HG02840 (cell line): ENCODE data around the gene MMP25.

Source experiments
- ATAC-seq: cut with Tn5 transposase; IDR thresholded peaks from one replicate; pipeline ENCODE4 v1.9.1; 2021; ENCODE audit warnings: mild to moderate bottlenecking, moderate library complexity, moderate number of reproducible peaks; ENCODE audit not compliant: unreplicated experiment, low FRiP score

MMP25 gene

DNA sequence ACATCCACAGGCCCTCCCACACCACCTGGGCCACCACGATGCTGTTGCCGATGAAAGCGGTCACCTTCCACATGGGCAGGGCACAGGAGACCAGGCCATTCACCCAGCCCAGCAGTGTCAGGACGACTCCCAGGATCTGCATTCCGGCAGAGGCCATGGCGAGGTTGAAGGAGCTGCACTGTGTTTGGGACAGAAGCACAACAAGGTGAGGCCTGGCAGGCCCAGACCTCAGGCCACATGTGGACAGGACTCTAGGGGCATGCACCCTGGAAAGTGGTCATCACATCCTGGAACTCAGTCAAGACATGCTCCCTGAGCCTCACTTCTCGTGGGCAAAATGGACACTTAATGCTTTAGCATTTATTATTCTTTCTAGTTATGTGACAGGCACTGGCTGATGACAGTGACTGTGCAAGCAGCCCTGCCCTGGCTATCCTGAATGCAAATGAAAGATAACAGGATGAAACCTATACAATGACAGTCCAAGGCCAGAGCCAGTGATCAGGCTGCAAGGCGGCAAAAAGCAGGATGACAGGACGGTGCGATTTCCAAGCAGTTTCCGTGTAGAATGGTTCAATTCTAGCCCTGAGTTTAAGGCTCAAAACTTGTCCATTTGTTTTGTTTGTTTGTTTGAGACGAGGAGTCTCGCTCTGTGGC lies 30.4 kb upstream of the MMP25 start:
- no peak for ATAC-seq

DNA sequence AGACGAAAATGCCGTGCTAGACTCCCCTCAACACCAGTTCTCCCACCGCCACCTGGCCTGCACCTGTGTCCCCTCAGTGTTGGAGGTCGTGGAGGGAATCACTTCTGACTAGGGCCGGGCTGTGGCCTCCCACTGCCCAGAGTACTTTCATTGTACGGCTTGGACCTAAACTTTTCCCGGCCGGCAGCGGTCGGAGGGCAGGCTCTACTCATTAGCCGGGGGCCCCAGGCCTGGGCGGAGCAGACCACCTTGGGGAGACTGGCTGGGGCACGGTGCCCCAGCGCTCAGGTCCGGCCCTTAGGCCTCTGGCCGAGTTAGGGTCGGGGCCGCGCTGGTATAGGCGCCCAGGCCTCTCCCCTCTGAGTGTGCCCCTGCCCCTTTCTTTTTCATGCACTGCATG lies 29.0 kb upstream of the MMP25 start:
- no peak for ATAC-seq

DNA sequence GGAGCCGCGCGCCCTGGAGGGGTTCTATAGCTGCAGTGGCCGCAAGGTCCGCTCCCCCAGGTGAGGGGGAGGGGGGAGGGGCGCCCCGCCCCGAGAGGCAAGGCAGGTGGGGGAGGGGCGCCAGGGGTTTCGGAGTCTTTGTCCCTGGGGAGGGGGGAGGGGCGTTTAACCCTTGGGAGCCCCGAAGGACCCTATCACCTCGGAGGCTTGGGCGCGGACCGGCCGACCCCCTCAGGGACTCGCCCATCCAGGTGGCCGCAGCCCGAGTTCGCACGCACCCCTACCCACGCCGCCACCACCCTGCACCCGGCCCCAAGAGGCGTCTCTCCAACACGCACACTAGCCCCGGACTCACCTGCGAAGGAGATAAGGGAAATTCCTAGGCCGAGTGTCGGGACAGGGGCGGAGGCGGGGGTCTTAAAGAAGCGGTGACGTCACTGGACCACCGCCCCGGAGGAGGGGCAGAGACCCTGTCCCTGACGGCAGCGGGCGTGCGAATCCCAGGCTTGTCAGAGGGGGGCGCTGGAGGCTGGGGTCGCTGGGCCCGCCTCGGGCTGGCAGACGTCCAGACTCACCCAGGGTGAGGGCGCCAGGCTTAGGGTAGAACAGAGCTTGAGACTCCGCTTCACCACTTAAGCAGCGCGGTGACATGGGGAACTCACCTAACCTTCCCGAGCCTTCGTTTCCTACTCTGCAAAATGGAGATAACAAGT lies 28.4 kb upstream of the MMP25 start, which contains the start of gene CLDN6:
Gene CLDN6, minus strand, starts transcription at position 390 of the 713 bp plus-strand sequence. CDS start 2,162 bp downstream, outside the sequence.
- ATAC-seq: no peak

DNA sequence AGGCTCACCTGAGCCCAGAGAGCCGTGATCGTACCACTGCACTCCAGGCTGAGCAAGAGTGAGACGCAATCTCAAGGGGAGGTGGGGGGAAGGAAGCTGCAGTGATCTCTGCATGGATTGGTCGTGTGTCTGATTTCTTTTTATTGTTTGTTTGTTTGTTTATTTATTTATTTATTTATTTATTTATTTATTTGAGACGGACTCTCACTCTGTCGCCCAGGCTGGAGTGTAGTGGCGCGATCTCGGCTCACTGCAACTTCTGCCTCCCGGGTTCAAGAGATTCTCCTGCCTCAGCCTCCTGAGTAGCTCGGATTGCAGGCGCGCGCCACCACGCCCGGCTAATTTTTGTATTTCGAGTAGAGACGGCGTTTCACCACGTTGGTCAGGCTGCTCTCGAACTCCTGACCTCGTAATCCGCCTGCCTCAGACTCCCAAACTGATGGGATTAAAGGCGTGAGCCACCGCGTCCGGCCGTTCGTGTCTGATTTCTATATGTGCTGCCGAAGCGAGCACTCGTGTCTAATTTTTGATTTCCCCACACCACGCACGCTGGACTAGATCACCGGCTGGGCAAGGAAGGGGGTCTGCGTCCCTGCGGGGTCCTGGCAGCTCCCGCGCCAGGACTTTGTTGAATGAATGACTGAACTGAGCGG lies 26.6 kb upstream of the MMP25 start:
- ATAC-seq: no peak

DNA sequence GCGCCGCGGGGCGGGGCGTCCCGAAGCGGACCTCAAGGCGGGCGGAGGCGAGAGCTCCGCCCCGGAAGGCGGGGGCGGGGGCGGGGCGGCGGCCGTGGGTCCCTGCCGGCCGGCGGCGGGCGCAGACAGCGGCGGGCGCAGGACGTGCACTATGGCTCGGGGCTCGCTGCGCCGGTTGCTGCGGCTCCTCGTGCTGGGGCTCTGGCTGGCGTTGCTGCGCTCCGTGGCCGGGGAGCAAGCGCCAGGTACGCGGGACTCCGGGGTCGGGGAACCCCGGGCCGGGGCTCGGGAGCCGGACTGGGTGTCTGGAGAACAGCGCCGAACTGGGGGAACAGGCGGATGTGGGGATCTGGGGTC lies 26.1 kb upstream of the MMP25 start, which contains the start of gene TNFRSF12A:
Gene TNFRSF12A, plus strand, starts transcription at position 122 of the 357 bp plus-strand sequence. Its CDS starts 30 bp downstream, at position 152.
- ATAC-seq: no peak

DNA sequence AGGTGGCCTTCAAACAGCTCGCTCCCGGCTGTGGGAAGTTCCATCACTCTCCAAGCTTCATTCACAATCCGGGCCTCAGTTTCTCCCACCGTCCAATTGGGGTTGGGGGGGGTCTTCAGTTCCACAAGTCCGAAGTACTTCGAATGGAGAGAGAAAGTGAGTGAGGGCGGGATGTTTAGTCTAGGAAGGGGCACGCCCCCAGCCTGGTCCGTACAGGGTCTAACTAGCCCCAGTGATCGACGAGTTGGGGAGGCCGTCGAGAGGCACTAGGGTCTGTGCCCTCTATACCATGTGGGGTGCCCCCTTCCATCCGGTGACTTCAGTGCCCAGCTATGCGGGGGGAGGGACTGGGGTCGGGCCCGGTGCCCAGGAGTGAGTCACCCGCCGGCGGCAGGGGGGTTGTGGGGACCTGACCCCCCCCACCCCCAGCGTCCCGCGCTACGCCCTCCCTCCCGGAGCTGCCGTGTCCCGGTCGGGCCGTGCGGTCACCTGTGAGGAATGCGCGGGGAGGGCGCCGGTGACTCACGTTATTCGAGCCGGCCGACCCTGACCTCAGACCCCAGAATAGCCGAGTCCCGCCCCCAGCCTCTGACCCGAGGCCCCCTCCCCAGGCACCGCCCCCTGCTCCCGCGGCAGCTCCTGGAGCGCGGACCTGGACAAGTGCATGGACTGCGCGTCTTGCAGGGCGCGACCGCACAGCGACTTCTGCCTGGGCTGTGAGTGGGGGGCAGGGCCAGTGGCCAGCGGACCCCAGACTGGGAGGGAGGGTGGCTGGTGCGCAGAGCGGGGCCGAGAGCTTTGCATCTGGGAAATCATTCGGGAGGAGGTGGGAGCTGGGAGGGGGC lies 25.5 kb upstream of the MMP25 start:
- ATAC-seq: no peak

DNA sequence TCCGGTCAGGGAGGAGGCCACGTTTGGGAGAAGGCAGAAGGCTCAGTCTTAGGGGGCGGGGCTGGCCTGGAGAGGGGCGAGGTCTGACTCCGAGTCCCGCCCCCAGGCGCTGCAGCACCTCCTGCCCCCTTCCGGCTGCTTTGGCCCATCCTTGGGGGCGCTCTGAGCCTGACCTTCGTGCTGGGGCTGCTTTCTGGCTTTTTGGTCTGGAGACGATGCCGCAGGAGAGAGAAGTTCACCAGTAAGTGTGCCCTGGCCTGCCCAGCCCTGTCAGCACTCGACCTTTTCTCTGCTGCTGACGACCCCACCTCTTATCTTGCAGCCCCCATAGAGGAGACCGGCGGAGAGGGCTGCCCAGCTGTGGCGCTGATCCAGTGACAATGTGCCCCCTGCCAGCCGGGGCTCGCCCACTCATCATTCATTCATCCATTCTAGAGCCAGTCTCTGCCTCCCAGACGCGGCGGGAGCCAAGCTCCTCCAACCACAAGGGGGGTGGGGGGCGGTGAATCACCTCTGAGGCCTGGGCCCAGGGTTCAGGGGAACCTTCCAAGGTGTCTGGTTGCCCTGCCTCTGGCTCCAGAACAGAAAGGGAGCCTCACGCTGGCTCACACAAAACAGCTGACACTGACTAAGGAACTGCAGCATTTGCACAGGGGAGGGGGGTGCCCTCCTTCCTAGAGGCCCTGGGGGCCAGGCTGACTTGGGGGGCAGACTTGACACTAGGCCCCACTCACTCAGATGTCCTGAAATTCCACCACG lies 24.7 kb upstream of the MMP25 start:
- no peak for ATAC-seq

DNA sequence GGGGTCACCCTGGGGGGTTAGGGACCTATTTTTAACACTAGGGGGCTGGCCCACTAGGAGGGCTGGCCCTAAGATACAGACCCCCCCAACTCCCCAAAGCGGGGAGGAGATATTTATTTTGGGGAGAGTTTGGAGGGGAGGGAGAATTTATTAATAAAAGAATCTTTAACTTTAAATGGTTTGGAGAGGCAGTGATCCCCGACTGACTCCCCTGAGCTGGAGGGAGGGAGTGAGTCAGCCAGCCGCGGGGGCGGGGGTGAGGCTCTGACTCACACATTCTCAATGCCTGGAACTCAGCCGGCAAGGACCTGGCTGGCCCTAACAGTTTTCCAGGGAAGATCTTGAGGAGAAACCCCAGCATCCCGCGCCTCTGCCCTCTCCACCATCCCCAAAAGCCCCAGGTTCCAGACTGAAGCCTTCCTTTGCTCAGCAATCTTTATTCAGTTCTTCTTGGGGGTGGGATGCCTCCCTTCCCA lies 24.1 kb upstream of the MMP25 start:
- no peak for ATAC-seq

DNA sequence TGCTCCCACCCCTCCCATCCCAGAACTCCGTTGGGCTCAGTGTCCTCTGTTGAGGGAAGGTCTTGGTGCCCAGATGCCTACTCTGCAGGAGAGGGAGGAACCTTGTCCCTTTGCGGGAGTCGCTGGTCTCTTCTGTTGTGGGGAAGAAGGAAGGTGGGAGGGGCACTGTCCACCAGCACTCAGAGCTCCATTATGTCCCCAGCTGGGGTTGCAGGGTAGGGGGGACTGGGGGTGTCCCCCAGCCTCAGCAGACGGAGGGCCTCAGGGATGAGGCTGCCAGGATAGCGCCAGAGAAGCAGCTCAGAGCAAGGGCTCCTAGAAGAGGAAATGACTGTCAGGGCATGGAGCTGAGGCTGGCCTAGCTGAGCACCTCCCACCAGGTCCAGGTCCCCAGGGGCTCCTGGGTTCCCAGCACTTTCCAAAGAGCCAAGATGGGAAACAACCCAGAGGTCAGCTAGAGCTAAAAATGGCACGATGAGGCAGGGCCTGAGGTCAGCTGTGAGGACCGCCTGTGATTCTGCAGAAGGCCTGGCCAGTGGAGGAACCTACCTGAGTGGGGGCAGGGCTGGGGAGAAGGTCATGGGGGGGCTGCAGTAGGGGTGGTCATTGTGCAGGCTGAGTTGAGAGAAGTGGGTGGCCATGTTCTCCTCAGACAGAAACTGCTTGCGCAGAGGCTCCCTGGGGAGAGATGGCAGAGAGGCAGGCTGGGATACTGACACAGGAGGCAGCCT lies 23.5 kb upstream of the MMP25 start:
- ATAC-seq: no peak

DNA sequence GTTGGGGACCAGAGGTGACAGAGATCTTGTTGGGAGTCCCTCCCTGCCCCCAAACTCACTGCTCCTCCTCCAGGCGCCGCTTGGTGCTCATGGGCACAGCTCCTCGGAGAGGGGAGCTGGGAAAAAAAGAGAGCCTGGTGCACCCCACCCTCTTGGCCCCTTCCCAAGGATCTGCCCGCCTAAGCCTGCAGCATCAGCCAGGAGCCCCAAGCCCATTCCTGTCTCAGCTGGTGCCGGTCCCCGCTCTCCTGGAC lies 23.0 kb upstream of the MMP25 start:
- ATAC-seq: no peak

DNA sequence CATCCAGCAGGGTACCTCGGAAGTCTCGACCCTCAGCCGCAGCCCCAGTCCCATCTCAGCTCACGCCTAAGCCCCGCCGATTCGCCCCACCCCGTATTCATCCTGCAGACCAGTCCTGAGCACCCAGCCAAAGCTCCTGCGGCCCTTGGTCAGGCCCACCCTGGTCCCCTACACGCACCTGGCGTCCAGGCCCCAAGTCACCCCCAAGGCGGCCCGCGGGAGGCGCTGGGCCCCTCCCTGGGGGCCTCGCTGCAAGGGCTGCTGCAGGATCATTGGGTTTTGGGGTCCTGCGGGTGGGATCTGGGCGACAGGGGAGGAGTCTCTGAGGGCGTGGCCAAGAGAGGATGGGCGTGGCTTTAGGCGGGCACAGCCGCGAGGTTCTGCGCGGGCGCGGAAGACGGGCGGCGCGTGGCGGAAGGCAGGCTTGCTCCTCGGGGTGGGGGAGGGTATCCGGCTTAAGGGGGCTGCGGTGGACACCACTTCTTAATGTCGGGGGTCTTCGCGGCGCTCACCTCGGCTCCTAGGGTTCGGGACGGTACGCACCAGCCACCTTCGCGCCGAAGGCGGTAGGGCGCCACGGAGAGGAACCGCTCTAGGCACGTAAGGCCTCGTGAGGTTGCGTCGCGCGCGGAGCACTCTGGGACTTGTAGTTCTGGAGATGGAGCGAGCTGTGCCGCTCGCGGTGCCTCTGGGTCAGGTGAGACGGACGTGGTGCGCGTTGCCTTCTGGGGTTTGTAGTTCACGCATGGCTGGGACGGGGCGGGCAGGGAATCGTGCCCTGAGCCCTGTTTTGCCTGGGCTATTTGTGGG lies 22.5 kb upstream of the MMP25 start, which contains the start of the genes HCFC1R1 and THOC6:
Gene HCFC1R1, minus strand, starts transcription at position 274 of the 810 bp plus-strand sequence. Its CDS starts 1 bp downstream, at position 273.
Gene THOC6, plus strand, starts transcription at position 367 of the 810 bp plus-strand sequence. Its CDS starts 292 bp downstream, at position 659.
- peak; percentile 63 for ATAC-seq

DNA sequence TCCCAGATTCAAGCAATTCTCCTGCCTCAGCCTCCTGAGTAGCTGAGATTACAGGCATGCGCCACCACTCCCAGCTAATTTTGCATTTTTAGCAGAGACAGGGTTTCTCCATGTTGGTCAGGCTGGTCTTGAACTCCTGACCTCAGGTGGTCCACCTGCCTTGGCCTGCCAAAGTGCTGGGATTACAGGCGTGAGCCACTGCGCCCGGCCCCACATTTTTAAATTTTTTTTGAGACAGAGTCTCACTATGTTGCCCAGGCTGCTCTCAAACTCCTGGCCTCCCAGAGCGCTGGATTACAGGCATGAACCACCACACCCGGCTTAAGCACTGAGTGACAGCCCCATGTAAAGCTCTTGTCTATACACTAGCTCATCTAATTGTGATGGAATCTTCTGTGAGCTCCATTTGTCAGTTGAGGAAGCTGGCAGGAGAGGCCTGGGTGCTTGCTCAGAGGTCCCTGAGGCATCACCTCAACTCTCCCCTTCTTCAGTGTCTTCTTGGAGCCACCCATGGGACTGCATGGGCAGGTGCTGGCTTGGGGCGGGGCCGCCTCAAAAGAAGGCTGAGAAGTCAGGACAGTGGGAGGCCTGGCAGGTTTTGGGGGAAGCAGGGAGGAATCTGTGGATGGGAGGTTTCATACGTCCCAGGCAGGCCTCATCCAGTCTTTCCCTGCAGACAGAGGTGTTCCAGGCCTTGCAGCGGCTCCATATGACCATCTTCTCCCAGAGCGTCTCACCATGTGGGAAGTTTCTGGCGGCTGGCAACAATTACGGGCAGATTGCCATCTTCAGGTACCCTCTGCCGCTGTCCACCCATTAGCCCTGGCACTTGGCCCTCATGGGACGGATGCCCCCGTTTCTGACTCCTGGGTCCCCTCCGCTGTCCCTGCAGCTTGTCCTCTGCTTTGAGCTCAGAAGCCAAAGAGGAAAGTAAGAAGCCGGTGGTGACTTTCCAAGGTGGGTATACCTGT lies 21.0 kb upstream of the MMP25 start:
- no peak for ATAC-seq

DNA sequence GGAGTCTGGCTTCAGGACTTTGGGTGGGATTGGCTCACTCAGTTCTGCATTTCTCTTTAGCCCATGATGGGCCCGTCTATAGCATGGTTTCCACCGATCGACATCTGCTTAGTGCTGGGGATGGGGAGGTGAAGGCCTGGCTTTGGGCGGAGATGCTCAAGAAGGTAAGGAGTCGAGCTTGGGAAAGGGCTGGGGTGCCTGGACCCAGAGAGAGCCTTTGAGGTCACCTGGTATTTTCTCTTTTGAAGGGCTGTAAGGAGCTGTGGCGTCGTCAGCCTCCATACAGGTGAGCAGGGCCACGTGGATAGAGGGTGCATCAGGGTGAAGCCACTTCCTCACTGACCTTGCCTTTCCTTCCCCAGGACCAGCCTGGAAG lies 20.4 kb upstream of the MMP25 start:
- ATAC-seq: no peak

DNA sequence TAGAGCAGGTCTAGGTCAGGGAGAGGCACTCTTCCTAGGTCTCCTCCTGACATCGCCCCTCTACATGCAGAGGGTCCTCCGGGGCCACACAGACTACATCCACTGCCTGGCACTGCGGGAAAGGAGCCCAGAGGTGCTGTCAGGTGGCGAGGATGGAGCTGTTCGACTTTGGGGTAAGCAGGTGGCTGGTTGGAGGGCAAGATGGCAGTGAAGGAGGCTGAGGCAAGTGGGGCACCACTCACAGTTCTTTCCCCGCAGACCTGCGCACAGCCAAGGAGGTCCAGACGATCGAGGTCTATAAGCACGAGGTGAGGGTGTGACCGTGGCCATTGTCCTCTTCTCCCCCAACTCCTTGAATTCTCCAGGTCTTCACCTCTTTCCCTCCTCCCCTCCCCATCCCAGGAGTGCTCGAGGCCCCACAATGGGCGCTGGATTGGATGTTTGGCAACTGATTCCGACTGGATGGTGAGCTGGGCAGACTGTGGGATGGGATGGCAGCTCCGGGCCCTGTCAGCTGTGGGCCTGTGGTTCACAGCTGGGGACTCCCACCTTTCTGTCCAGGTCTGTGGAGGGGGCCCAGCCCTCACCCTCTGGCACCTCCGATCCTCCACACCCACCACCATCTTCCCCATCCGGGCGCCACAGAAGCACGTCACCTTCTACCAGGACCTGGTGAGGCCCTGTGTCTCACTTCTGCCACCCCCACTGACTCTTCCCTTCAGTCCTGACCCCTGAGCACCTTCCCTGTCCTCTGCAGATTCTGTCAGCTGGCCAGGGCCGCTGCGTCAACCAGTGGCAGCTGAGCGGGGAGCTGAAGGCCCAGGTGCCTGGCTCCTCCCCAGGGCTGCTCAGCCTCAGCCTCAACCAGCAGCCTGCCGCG lies 19.5 kb upstream of the MMP25 start:
- no peak for ATAC-seq

DNA sequence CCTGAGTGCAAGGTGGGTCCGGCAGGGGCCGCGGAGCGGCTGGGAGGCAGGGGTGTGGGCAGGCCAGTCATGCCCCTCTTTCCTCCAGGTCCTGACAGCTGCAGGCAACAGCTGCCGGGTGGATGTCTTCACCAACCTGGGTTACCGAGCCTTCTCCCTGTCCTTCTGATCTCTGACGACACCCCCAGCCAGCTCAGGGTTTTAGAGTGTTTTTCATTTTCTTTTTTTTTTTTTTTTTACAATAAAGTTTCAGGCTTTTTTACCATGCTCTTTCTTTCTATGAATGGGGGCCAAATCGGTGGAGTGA lies 18.9 kb upstream of the MMP25 start:
- ATAC-seq: no peak

DNA sequence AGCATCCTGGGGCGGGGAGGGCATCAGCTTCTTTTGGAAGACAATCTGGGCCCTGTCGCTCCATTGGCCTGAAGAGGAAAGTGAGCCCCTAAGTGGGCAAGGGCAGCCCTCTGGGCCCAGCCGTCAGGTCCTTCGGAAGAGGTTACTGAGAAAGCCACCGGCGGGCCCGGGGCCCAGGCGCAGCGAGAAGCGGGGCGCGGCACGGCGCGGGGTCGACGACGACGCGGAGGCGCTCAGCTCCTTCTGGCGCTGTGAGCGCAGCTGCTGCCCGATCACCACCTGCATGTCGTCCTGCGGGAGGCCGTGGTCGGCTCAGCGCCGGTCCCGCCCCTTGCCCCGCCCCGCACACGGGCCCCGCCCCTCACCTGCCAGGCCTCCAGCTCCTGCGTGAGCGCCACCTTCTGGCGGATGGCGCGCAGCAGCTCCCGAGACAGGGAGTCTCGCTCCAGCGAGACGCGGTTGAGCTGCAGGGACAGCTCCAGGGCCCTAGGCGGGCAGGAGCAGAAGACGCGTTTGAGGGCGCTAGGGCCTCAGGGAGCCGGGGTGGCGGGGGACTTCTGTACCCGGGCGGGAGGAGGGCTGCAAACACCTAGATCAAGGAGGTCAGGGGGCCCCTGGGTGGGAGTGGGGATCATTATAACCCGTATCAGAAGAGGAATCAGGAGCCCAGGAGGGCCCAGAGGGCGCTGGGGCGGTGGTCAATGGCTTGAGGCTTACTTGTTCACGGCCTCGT lies 18.2 kb upstream of the MMP25 start:
- no peak for ATAC-seq
